H9 (cell line): Measurements from ENCODE around the gene VWF. TPM values are rescaled to one million over a fixed set of nuclear protein-coding genes. Genes with fewer than 3 reads are reported as not detected.

Experiments used
- DNase-seq: peaks from one replicate; pipeline ENCODE4 v3.0.0-alpha.2; 2017
- H2AFZ ChIP-seq: one replicate; pipeline ENCODE4 v1.6.1; 2013; ENCODE audit warnings: mild to moderate bottlenecking, low read length, control low read depth, moderate library complexity
- H2AK5ac ChIP-seq: 2 replicates; pipeline ENCODE4 v1.6.1; 2013; ENCODE audit warnings: low read length, control low read depth, mixed read lengths; ENCODE audit not compliant: insufficient read length
- H2BK120ac ChIP-seq: one replicate; pipeline ENCODE4 v1.6.1; 2013; ENCODE audit warnings: low read depth, mild to moderate bottlenecking, low read length, control low read depth, inconsistent platforms; ENCODE audit not compliant: poor library complexity, severe bottlenecking
- H2BK12ac ChIP-seq: 2 replicates; pipeline ENCODE4 v1.6.1; 2013; ENCODE audit warnings: low read length, control low read depth, mixed read lengths, low read depth; ENCODE audit not compliant: insufficient read length
- H2BK15ac ChIP-seq: 2 replicates; pipeline ENCODE4 v1.6.1; 2013; ENCODE audit warnings: low read depth, low read length, control low read depth
- H2BK20ac ChIP-seq: one replicate; pipeline ENCODE4 v1.6.1; 2013; ENCODE audit warnings: low read depth, mild to moderate bottlenecking, low read length, control low read depth, inconsistent platforms; ENCODE audit not compliant: poor library complexity, severe bottlenecking
- H2BK5ac ChIP-seq: 2 replicates; pipeline ENCODE4 v1.6.1; 2013; ENCODE audit warnings: low read length, control low read depth, mixed read lengths; ENCODE audit not compliant: insufficient read length
- H3K14ac ChIP-seq: 2 replicates; pipeline ENCODE4 v1.6.1; 2013; ENCODE audit warnings: low read length, control low read depth; ENCODE audit not compliant: insufficient read depth
- H3K18ac ChIP-seq: 2 replicates; pipeline ENCODE4 v1.6.1; 2013; ENCODE audit warnings: low read depth, mild to moderate bottlenecking, mixed read lengths, low read length, control low read depth; ENCODE audit not compliant: insufficient read length
- H3K23ac ChIP-seq: 2 replicates; pipeline ENCODE4 v1.6.1; 2013; ENCODE audit warnings: low read length, control low read depth, mixed read lengths, low read depth; ENCODE audit not compliant: insufficient read length
- H3K23me2 ChIP-seq: 2 replicates; pipeline ENCODE4 v1.6.1; 2013; ENCODE audit warnings: low read depth, mild to moderate bottlenecking, mixed read lengths, low read length, control low read depth; ENCODE audit not compliant: insufficient read length, poor library complexity, severe bottlenecking
- H3K27ac ChIP-seq: 2 replicates; pipeline ENCODE4 v1.5.1; 2013; ENCODE audit warnings: low read length, control low read depth, mixed read lengths, low read depth; ENCODE audit not compliant: insufficient read length
- H3K27me3 ChIP-seq: 2 replicates; pipeline ENCODE4 v1.6.1; 2013; ENCODE audit warnings: low read length, control low read depth, inconsistent platforms; ENCODE audit not compliant: insufficient read depth
- H3K4ac ChIP-seq: 2 replicates; pipeline ENCODE4 v1.6.1; 2013; ENCODE audit warnings: low read depth, mild to moderate bottlenecking, control low read depth, inconsistent platforms, low read length, moderate library complexity
- H3K4me1 ChIP-seq: 2 replicates; pipeline ENCODE4 v1.6.1; 2013; ENCODE audit warnings: low read length, control low read depth, inconsistent platforms; ENCODE audit not compliant: insufficient read depth
- H3K4me2 ChIP-seq: 2 replicates; pipeline ENCODE4 v1.6.1; 2013; ENCODE audit warnings: low read length, control low read depth, mixed read lengths; ENCODE audit not compliant: insufficient read length, insufficient read depth
- H3K56ac ChIP-seq: 2 replicates; pipeline ENCODE4 v1.6.1; 2013; ENCODE audit warnings: low read depth, mild to moderate bottlenecking, mixed read lengths, low read length, control low read depth; ENCODE audit not compliant: insufficient read length
- H3K79me1 ChIP-seq: 2 replicates; pipeline ENCODE4 v1.6.1; 2013; ENCODE audit warnings: low read depth, mild to moderate bottlenecking, moderate library complexity, low read length, control low read depth, inconsistent platforms; ENCODE audit not compliant: insufficient read depth, poor library complexity, severe bottlenecking
- H3K79me2 ChIP-seq: 2 replicates; pipeline ENCODE4 v1.6.1; 2013; ENCODE audit warnings: low read length, control low read depth, inconsistent platforms; ENCODE audit not compliant: insufficient read depth
- H3K9ac ChIP-seq: 2 replicates; pipeline ENCODE4 v1.6.1; 2013; ENCODE audit warnings: low read length, control low read depth, mixed read lengths; ENCODE audit not compliant: insufficient read length; ENCODE audit errors: extremely low read depth
- H3K9me3 ChIP-seq: one replicate; pipeline ENCODE4 v1.6.1; 2013; ENCODE audit warnings: low read depth, low read length, inconsistent platforms; ENCODE audit not compliant: control insufficient read depth
- H3T11ph ChIP-seq: one replicate; pipeline ENCODE4 v1.6.1; 2013; ENCODE audit warnings: mild to moderate bottlenecking, low read length, control low read depth, inconsistent platforms
- H4K20me1 ChIP-seq: one replicate; pipeline ENCODE4 v1.6.1; 2013; ENCODE audit not compliant: control insufficient read depth, insufficient read length, insufficient read depth
- H4K5ac ChIP-seq: 2 replicates; pipeline ENCODE4 v1.6.1; 2013; ENCODE audit warnings: low read depth, mild to moderate bottlenecking, mixed read lengths, low read length, control low read depth; ENCODE audit not compliant: insufficient read length
- H4K8ac ChIP-seq: replicated peaks from 2 replicates; pipeline ENCODE4 v1.6.1; 2013; ENCODE audit warnings: low read length, control low read depth, mixed read lengths, low read depth; ENCODE audit not compliant: insufficient read length
- H4K91ac ChIP-seq: 2 replicates; pipeline ENCODE4 v1.6.1; 2013; ENCODE audit warnings: low read depth, mild to moderate bottlenecking, moderate library complexity, mixed read lengths, low read length, control low read depth; ENCODE audit not compliant: insufficient read length
- H3K27ac Mint-ChIP-seq, 3 experiments: 2 replicates in 2 of 3; 3 replicates in 1 of 3; pipeline ENCODE4 v1.8.0; 2020 to 2021; ENCODE audit warnings: mixed read lengths in 3 of 3, mild to moderate bottlenecking in 1 of 3, moderate library complexity in 1 of 3
- H3K27me3 Mint-ChIP-seq: 2 replicates; pipeline ENCODE4 v1.8.0; 2021; ENCODE audit warnings: low read depth, mild to moderate bottlenecking, moderate library complexity, mixed read lengths
- H3K36me3 Mint-ChIP-seq, 3 experiments: 2 replicates in 2 of 3; 3 replicates in 1 of 3; pipeline ENCODE4 v1.8.0; 2020 to 2021; ENCODE audit warnings: low read depth in 3 of 3, mixed read lengths in 3 of 3; ENCODE audit not compliant: insufficient read depth in 1 of 3
- H3K4me1 Mint-ChIP-seq, 2 experiments: 2 replicates each; pipeline ENCODE4 v1.8.0; 2020; ENCODE audit warnings: mixed read lengths in 2 of 2
- H3K4me3 Mint-ChIP-seq, 2 experiments: 2 replicates in 1 of 2; 3 replicates in 1 of 2; pipeline ENCODE4 v1.8.0; 2020 to 2021; ENCODE audit warnings: mild to moderate bottlenecking in 2 of 2, mixed read lengths in 2 of 2, moderate library complexity in 1 of 2
- H3K9me3 Mint-ChIP-seq, 2 experiments: 2 replicates in 1 of 2; 3 replicates in 1 of 2; pipeline ENCODE4 v1.8.0; 2020; ENCODE audit warnings: mild to moderate bottlenecking in 2 of 2, mixed read lengths in 2 of 2, moderate library complexity in 1 of 2
- CTCF ChIP-seq: fragments of 200-600 bp; sonication (generic); conservative IDR thresholded peaks from 3 replicates; pipeline ENCODE4 v1.8.0; 2021; ENCODE audit warnings: antibody characterized with exemption, mild to moderate bottlenecking
- WGBS: extraction: QIAGEN DNeasy Blood & Tissue Kit; methylation state at CpG from one replicate; pipeline ENCODE4 v1.1.7; 2013; ENCODE audit warnings: missing lambda C conversion rate, low lambda C conversion rate, mixed read lengths; ENCODE audit not compliant: insufficient read length; ENCODE audit errors: extremely low coverage; 5-methylcytosine and 5-hydroxymethylcytosine counted together
- total RNA-seq: library from RNA; stranded (reverse); gene quantifications from 2 replicates; pipeline ENCODE4 v1.2.1, GENCODE V29; 2021

Gene VWF
- total RNA-seq, 1 experiment from 2014 or later = 0.17 TPM

DNA sequence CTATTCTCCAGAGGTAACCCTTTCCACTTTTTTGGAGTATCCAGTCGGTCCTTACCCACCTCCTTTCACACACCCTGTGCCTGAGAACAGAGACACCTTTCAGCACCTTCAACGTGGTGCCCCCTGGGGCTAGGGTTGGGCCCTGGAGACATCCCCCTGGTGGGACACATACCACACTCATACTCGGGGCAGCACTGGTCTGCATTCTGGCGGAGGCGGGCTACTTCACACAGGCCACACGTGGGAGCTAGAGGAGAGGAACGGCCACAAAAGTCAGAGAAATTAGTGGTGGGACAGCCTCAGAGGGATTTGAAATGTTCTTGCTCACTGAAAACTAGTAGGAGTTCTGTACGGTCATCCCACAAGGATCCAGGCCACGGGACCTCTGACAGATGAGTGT lies 139.6 kb downstream of the VWF start:
- no peak for DNase-seq
- peaks cover 18 to 37% of the 10 kb centered on the region in 2 experiments for H3K4me1 Mint-ChIP-seq
- H3K36me3 Mint-ChIP-seq = no peaks in the 10 kb centered on the region

More for the DNA sequence above, 139.6 kb downstream of the VWF start:
- H3T11ph ChIP-seq = no peak overlapping the region
- no peak for TF ChIP-seq CTCF
- H4K8ac ChIP-seq = no peak overlapping the region
- no peak overlapping the region for H3K14ac ChIP-seq
- no peak overlapping the region for H2BK20ac ChIP-seq
- H2AFZ ChIP-seq = no peak overlapping the region
- H2BK120ac ChIP-seq = no peak overlapping the region
- H4K20me1 ChIP-seq = no peaks in the 10 kb centered on the region
- H3K23ac ChIP-seq = no peak overlapping the region
- H3K79me2 ChIP-seq = no peaks in the 10 kb centered on the region
- no peaks in the 10 kb centered on the region for H3K27me3 ChIP-seq
- no peaks in the 10 kb centered on the region for H3K9me3 ChIP-seq
- 0 out of 2 replicates have a peak, but pooled peaks cover 2% of the 10 kb centered on the region for H3K4me1 ChIP-seq
- H3K27ac ChIP-seq = no peak overlapping the region
- Mint-ChIP-seq H3K27me3 (no peaks in the 10 kb centered on the region; the same call in 1 of the 2 replicates), H3K4me3 (no peak overlapping the region), H3K27ac (no peak overlapping the region), H3K9me3 (no peaks in the 10 kb centered on the region; a peak in 1 of 5 replicates)
- H3K4ac ChIP-seq = no peak overlapping the region
- H3K18ac ChIP-seq = no peak overlapping the region
- H4K91ac ChIP-seq = no peak overlapping the region
- no CpG with 5 or more reads among the region's 9 CpGs for WGBS
- no peak overlapping the region for H2AK5ac ChIP-seq
- H4K5ac ChIP-seq = no peak overlapping the region
- H3K79me1 ChIP-seq = no peaks in the 10 kb centered on the region
- no peak overlapping the region for H3K56ac ChIP-seq
- no peak overlapping the region for H3K9ac ChIP-seq
- no peak overlapping the region for H2BK12ac ChIP-seq
- no peak overlapping the region for H2BK5ac ChIP-seq
- no peaks in the 10 kb centered on the region for H3K23me2 ChIP-seq
- no peak overlapping the region for H3K4me2 ChIP-seq
- no peak overlapping the region for H2BK15ac ChIP-seq
